Naive thymus-derived CD8-positive, alpha-beta T cell (primary cell): Measurements from ENCODE around the gene FZD2. TPM values are rescaled to one million over a fixed set of nuclear protein-coding genes. Genes with fewer than 3 reads are reported as not detected.

ENCODE experiments used
- ATAC-seq, 2 donors: fragments of 150-1000 bp; cut with Tn5 transposase in 1 of 2; sonication (Bioruptor Pico), chemical (Tn5 transposase) in 1 of 2; 1 replicate in 1 of 2; 2 replicates in 1 of 2; pipeline ENCODE4 v1.10.0; 2021; ENCODE audit warnings: mild to moderate bottlenecking in 2 of 2, moderate library complexity in 2 of 2
- POLR2A ChIA-PET: fragments of 350-600 bp; sonication (Branson Sonifier 250); formaldehyde crosslinking; loops from one replicate; lab custom pipeline; 2021; ENCODE audit warnings: antibody characterized with exemption; lab: Charles Lee
- DNase-seq, 10 donors: peaks; one replicate each; pipeline versions ENCODE4 v3.0.0 to v3.0.0-alpha.2; 2020 to 2022
- H3K27ac Mint-ChIP-seq, 10 donors: one replicate each; pipeline ENCODE4 v1.8.0; 2020 to 2022; ENCODE audit warnings: mild to moderate bottlenecking in 10 of 10, mixed read lengths in 10 of 10, moderate library complexity in 4 of 10, inconsistent platforms in 1 of 10
- H3K27me3 Mint-ChIP-seq, 5 donors: one replicate each; pipeline ENCODE4 v1.8.0; 2021 to 2022; ENCODE audit warnings: mixed read lengths in 5 of 5
- H3K36me3 Mint-ChIP-seq, 3 donors: one replicate each; pipeline ENCODE4 v1.8.0; 2020 to 2022; ENCODE audit warnings: mixed read lengths in 3 of 3, mild to moderate bottlenecking in 2 of 3, inconsistent platforms in 1 of 3
- H3K4me1 Mint-ChIP-seq, 4 donors: one replicate each; pipeline ENCODE4 v1.8.0; 2021 to 2022; ENCODE audit warnings: mixed read lengths in 4 of 4
- H3K4me3 Mint-ChIP-seq, 10 donors: one replicate each; pipeline ENCODE4 v1.8.0; 2020 to 2022; ENCODE audit warnings: mild to moderate bottlenecking in 10 of 10, mixed read lengths in 10 of 10, moderate library complexity in 6 of 10, inconsistent platforms in 1 of 10
- H3K9me3 Mint-ChIP-seq, 9 donors: one replicate each; pipeline ENCODE4 v1.8.0; 2020 to 2022; ENCODE audit warnings: mixed read lengths in 9 of 9, mild to moderate bottlenecking in 3 of 9, inconsistent platforms in 1 of 9, moderate library complexity in 1 of 9
- polyA plus RNA-seq, 3 donors: library from polyadenylated mRNA; unstranded; fragments of 300-500 nt; fragmentation: Illumina TruSeq; gene quantifications; one replicate each; pipeline ENCODE4 v1.2.3, GENCODE V29; 2021
- total RNA-seq, 8 experiments: library from RNA in 2 of 8; stranded (reverse) in 2 of 8; gene quantifications; one replicate each; pipeline ENCODE4 v1.2.3 and lab custom pipeline; 2021 to 2026

FZD2 gene
- total and polyA plus RNA-seq, 5 experiments from 2014 or later = 0.16 to 0.34 (median 0.24) TPM; not detected in 2

GRCh38 chr17:44604116-44604761 is 47.0 kb downstream of the FZD2 start:
- no peak overlapping the region for H3K27ac Mint-ChIP-seq
- peaks cover 6 to 19% (median 9%) of the 10 kb centered on the region in 5 donors for H3K27me3 Mint-ChIP-seq
- no peak overlapping the region for H3K4me3 Mint-ChIP-seq
- no peak for DNase-seq
- POLR2A ChIA-PET = no interaction called here
- no peaks in the 10 kb centered on the region for H3K36me3 Mint-ChIP-seq
- no peak for ATAC-seq
- H3K9me3 Mint-ChIP-seq = no peaks in the 10 kb centered on the region
- no peaks in the 10 kb centered on the region for H3K4me1 Mint-ChIP-seq

DNA sequence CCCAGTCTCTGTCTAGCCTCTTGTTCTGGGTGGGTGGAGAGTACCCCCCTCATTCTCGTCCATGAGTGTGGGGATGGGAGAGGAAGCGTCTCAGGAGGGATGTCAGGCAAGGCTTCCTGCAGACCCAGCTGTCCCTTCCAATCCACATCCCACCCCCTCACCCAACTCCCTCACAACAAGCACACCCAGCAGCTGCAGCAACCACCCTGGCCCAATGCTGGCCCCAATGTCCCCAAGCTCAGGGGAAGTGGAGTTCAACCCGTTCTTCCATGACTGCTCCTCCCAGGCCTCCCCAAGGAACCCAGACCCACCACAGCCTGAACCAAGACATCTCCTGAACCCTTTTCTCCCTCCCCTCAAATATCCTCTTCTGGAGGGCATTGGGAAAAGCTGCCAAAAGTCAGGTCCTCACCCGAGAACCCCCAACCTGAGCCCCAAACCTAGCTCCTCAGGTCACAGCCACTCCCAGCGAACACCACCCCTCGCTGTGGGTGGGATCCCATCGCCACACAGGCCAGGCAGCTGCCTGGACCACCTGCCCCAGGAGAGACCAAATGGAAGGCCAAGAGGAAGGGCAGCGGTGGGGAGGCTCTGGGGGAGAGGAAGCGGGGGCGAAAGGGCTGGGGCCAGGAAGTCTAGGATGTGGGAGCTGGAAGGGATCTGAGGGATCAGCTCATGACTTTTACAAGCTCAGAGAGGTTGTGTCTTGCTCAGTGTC is 47.6 kb downstream of the FZD2 start:
- DNase-seq (no peak), ATAC-seq (no peak)
- no peaks in the 10 kb centered on the region for H3K9me3 Mint-ChIP-seq
- peaks cover 5 to 22% (median 7%) of the 10 kb centered on the region in 5 donors for H3K27me3 Mint-ChIP-seq
- no peak overlapping the region for H3K4me3 Mint-ChIP-seq
- H3K27ac Mint-ChIP-seq = no peak overlapping the region
- no peaks in the 10 kb centered on the region for H3K36me3 Mint-ChIP-seq
- POLR2A ChIA-PET = no interaction called here
- H3K4me1 Mint-ChIP-seq = no peaks in the 10 kb centered on the region

DNA sequence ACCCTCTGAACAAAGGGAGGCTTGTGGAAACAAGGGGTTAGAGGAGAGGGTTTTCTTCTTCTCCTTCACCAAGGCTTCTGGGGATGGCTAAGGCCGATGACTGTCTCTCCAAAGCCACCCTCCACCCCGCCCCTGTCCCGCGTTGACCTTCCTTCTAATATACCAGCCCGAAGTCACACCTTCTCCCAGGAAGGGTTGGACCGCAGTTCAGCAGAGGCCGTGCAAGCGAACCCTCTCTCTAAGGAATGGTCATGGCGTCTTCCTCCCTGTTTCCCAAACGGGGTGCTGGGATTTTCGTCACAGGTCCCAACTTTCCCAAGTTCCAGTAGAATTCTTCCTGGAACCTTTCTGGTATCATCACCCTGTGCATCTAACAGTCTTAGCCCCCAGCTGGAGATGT is 49.4 kb downstream of the FZD2 start:
- Mint-ChIP-seq H3K27ac (no peak overlapping the region), H3K9me3 (no peaks in the 10 kb centered on the region), H3K4me3 (no peak overlapping the region), H3K27me3 (peaks cover 6 to 31% (median 16%) of the 10 kb centered on the region in 5 donors), H3K4me1 (no peaks in the 10 kb centered on the region), H3K36me3 (no peaks in the 10 kb centered on the region)
- ATAC-seq (no peak), DNase-seq (peak in 1 of 10 donors; percentile 26)
- POLR2A ChIA-PET = no interaction called here

GRCh38 chr17:44607836-44608690 is 50.8 kb downstream of the FZD2 start:
- H3K36me3 Mint-ChIP-seq = no peaks in the 10 kb centered on the region
- POLR2A ChIA-PET = no interaction called here
- no peak for ATAC-seq
- peaks cover 0 to 28% (median 11%) of the 10 kb centered on the region in 5 donors for H3K27me3 Mint-ChIP-seq
- no peak overlapping the region for H3K27ac Mint-ChIP-seq
- no peaks in the 10 kb centered on the region for H3K9me3 Mint-ChIP-seq
- DNase-seq = peak in 1 of 10 donors; percentile 13
- H3K4me1 Mint-ChIP-seq = no peaks in the 10 kb centered on the region
- H3K4me3 Mint-ChIP-seq = no peak overlapping the region

DNA sequence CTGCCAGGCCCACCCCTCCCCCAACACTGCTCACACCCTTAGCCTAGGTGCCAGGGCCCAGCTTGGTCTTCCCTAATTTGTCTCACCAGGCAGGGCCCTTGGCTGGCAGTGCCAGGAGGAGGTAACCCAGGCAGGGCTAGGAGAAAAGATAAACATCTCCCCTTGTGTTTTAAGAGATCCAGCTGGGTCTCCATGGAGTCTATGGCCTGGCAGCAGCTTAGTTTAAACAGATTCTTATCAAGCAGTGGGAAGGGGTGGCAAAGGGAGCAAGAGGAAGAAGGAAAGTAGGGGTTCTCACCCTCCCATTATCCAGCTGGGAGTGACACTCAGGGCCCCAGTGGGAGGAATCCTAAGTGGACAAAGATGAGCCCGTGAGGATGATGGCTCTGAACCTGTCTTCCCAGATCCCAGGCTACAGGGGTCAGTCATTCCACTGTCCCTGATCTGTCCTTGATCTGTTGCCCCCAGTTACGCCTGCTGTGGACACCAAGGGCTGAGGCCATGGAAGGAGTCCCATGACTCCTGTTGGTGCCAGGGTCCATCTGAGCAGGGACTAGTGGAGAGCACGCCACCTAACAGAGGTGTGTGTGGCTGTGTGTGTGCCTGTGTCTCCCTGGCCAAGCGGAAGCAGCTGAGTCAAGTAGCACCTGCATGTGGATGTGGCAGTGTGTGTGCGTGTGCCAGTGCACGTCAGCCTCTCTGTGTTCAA is 51.6 kb downstream of the FZD2 start:
- Mint-ChIP-seq H3K27me3 (peaks cover 0 to 28% (median 11%) of the 10 kb centered on the region in 5 donors), H3K9me3 (no peaks in the 10 kb centered on the region), H3K4me1 (peaks cover 0 to under 1% (median 0%) of the 10 kb centered on the region in 4 donors), H3K36me3 (no peaks in the 10 kb centered on the region), H3K4me3 (no peak overlapping the region), H3K27ac (no peak overlapping the region)
- POLR2A ChIA-PET = no interaction called here
- DNase-seq (no peak), ATAC-seq (no peak)

GRCh38 chr17:44610331-44610730 is 53.0 kb downstream of the FZD2 start:
- peaks cover 0 to 39% (median 17%) of the 10 kb centered on the region in 5 donors for H3K27me3 Mint-ChIP-seq
- no peaks in the 10 kb centered on the region for H3K36me3 Mint-ChIP-seq
- H3K9me3 Mint-ChIP-seq = no peaks in the 10 kb centered on the region
- no peak overlapping the region for H3K4me3 Mint-ChIP-seq
- no peak for ATAC-seq
- DNase-seq = peak in 1 of 10 donors; percentile 56
- peaks cover 0 to 3% (median 0%) of the 10 kb centered on the region in 4 donors for H3K4me1 Mint-ChIP-seq
- POLR2A ChIA-PET = no interaction called here
- H3K27ac Mint-ChIP-seq = no peak overlapping the region

Other genes starting within 250 kb of the FZD2 start
- not detected for gene RUNDC3A, start 248.9 kb upstream of the FZD2 start, total RNA-seq
- not detected for gene RUNDC3A, start 248.9 kb upstream of the FZD2 start, polyA plus RNA-seq
- gene SLC25A39, start 232.7 kb upstream of the FZD2 start, total RNA-seq = 10 to 100 TPM; 94.9 to 98.8 TPM
- 100 to 1,000 TPM; 133 to 176 (median 162) TPM for gene SLC25A39, start 232.7 kb upstream of the FZD2 start, polyA plus RNA-seq
- gene GRN, start 212.2 kb upstream of the FZD2 start, total RNA-seq = 10 to 100 TPM; 27.5 to 33.5 TPM
- gene GRN, start 212.2 kb upstream of the FZD2 start, polyA plus RNA-seq = 10 to 100 TPM; 24.8 to 43.7 (median 41.6) TPM
- 1 to 10 TPM; 1.3 to 1.5 TPM for gene FAM171A2, start 193.6 kb upstream of the FZD2 start, total RNA-seq
- under 1 TPM; 0.08 to 0.33 (median 0.10) TPM for gene FAM171A2, start 193.6 kb upstream of the FZD2 start, polyA plus RNA-seq
- 1 to 10 TPM in 1 of 2 experiments, under 1 TPM in 1; 0.86 to 1.6 TPM for gene ITGA2B, start 167.8 kb upstream of the FZD2 start, total RNA-seq
- gene ITGA2B, start 167.8 kb upstream of the FZD2 start, polyA plus RNA-seq = not detected
- gene GPATCH8, start 54.1 kb upstream of the FZD2 start, total RNA-seq = 10 to 100 TPM; 73.1 to 94.8 TPM
- gene GPATCH8, start 54.1 kb upstream of the FZD2 start, polyA plus RNA-seq = 10 to 100 TPM; 32.9 to 61.4 (median 44.7) TPM
- gene MEIOC, start 99.0 kb downstream of the FZD2 start, total RNA-seq = not detected
- gene MEIOC, start 99.0 kb downstream of the FZD2 start, polyA plus RNA-seq = under 1 TPM; 0.17 to 0.34 (median 0.25) TPM
- gene CCDC43, start 132.3 kb downstream of the FZD2 start, total RNA-seq = 10 to 100 TPM; 20.2 to 20.5 TPM
- 10 to 100 TPM in 2 of 3 donors, 1 to 10 TPM in 1; 9.6 to 12.6 (median 11.4) TPM for gene CCDC43, start 132.3 kb downstream of the FZD2 start, polyA plus RNA-seq
- gene DBF4B, start 151.2 kb downstream of the FZD2 start, total RNA-seq = 1 to 10 TPM; 8.9 to 9.2 TPM
- gene DBF4B, start 151.2 kb downstream of the FZD2 start, polyA plus RNA-seq = 1 to 10 TPM in 1 of 3 donors, under 1 TPM in 2; 0.55 to 1.2 (median 0.61) TPM
- gene ADAM11, start 201.5 kb downstream of the FZD2 start, total RNA-seq = under 1 TPM; 0.86 to 0.93 TPM
- gene ADAM11, start 201.5 kb downstream of the FZD2 start, polyA plus RNA-seq = under 1 TPM; 0.17 to 0.46 (median 0.19) TPM